ENCODE data around the gene PRR15L.
A peak's percentile ranks its signal among the peaks of the same experiment; 100 is the strongest.

PRR15L gene

GRCh38 chr17:47970725-47971499 is 13.2 kb upstream of the PRR15L start, which contains the start of gene CDK5RAP3:
CDK5RAP3 (plus strand) TSS chr17:47971113; CDS start chr17:47971147, 34 bp downstream.
- TF ChIP-seq, protein P1, sequence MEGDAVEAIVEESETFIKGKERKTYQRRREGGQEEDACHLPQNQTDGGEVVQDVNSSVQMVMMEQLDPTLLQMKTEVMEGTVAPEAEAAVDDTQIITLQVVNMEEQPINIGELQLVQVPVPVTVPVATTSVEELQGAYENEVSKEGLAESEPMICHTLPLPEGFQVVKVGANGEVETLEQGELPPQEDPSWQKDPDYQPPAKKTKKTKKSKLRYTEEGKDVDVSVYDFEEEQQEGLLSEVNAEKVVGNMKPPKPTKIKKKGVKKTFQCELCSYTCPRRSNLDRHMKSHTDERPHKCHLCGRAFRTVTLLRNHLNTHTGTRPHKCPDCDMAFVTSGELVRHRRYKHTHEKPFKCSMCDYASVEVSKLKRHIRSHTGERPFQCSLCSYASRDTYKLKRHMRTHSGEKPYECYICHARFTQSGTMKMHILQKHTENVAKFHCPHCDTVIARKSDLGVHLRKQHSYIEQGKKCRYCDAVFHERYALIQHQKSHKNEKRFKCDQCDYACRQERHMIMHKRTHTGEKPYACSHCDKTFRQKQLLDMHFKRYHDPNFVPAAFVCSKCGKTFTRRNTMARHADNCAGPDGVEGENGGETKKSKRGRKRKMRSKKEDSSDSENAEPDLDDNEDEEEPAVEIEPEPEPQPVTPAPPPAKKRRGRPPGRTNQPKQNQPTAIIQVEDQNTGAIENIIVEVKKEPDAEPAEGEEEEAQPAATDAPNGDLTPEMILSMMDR (IDR thresholded peaks at IDR 0.05): peak; percentile 100
- H3K36me3 ChIP-seq: peaks cover 27% of the 10 kb centered on the region
- no peaks in the 10 kb centered on the region for H3K9me3 ChIP-seq
- H3K27me3 ChIP-seq: no peaks in the 10 kb centered on the region
- H3K4me1 ChIP-seq (ENCODE audit: control insufficient read depth in 1 of 2, insufficient read depth in 1 of 2, low read depth in 1 of 2, low read length in 1 of 2): peaks cover 17 to 18% of the 10 kb centered on the region in 2 experiments
- peak within 1 kb of the TSS; percentile 93 to 96 for H3K4me3 ChIP-seq (ENCODE audit: low read depth in 1 of 2, low read length in 1 of 2)
- peak within 1 kb of the TSS; percentile 83 for H3K27ac ChIP-seq

- TF ChIP-seq, protein P1 (IDR thresholded peaks at IDR 0.05): no peak
- H3K4me3 ChIP-seq (ENCODE audit: low read depth in 1 of 2, low read length in 1 of 2): peak overlapping the region; percentile 93 to 96
Observed at GRCh38 chr17:47969930-47970724, 12.4 kb upstream of the PRR15L start.

GRCh38 chr17:47968836-47969235 is 11.2 kb upstream of the PRR15L start:
- H3K27me3 ChIP-seq: no peaks in the 10 kb centered on the region
- no peak overlapping the region for H3K27ac ChIP-seq
- H3K4me1 ChIP-seq (ENCODE audit: control insufficient read depth in 1 of 2, insufficient read depth in 1 of 2, low read depth in 1 of 2, low read length in 1 of 2): peaks cover 17 to 18% of the 10 kb centered on the region in 2 experiments
- H3K36me3 ChIP-seq: peaks cover 7% of the 10 kb centered on the region
- TF ChIP-seq, protein P1 (IDR thresholded peaks at IDR 0.05): no peak
- H3K9me3 ChIP-seq: no peaks in the 10 kb centered on the region
- H3K4me3 ChIP-seq (ENCODE audit: low read depth in 1 of 2, low read length in 1 of 2): no peak overlapping the region

More at GRCh38 chr17:47969930-47970724, 12.4 kb upstream of the PRR15L start:
- H3K27me3 ChIP-seq: no peaks in the 10 kb centered on the region
- H3K4me1 ChIP-seq (ENCODE audit: control insufficient read depth in 1 of 2, insufficient read depth in 1 of 2, low read depth in 1 of 2, low read length in 1 of 2): peaks cover 17 to 18% of the 10 kb centered on the region in 2 experiments
- peak overlapping the region; percentile 83 for H3K27ac ChIP-seq
- H3K9me3 ChIP-seq: no peaks in the 10 kb centered on the region
- peaks cover 20% of the 10 kb centered on the region for H3K36me3 ChIP-seq

DNA sequence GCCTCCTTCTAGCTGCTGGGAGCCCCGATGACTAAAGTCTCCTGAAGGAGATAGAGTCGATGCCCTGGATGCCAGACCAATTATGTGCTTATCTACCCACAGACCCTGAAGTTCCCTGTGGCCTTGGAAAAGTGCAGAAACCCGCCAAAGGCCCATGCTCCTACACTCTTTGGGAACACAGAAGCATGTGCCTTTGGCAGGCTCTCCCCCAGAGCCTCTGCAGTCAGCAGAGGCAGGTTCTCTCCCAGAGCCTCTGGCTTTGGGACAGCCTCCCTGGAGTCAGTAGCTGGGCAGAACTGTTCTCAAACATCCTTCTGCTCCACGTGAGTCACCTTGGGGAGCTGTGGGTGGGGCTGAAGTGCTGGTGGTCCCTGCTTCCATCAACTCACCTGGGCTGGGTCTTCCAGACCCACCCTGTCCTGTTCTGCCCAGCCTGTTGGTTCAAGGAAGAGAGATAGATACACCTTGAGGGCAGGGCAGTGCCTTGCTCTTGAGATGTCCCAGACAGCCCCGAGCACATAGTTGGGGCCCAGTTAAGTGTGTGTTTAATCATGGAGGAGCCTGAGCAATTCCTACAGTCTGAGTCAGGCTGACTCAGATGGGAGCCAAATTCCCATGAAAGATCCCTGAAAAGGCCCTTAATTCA is 10.0 kb upstream of the PRR15L start:
- Histone ChIP-seq H3K4me3 (ENCODE audit: low read depth in 1 of 2, low read length in 1 of 2) (no peak overlapping the region), H3K27me3 (no peaks in the 10 kb centered on the region), H3K4me1 (ENCODE audit: control insufficient read depth in 1 of 2, insufficient read depth in 1 of 2, low read depth in 1 of 2, low read length in 1 of 2) (peaks cover 17 to 18% of the 10 kb centered on the region in 2 experiments), H3K9me3 (no peaks in the 10 kb centered on the region), H3K36me3 (no peaks in the 10 kb centered on the region), H3K27ac (no peak overlapping the region)
- TF ChIP-seq, protein P1 (IDR thresholded peaks at IDR 0.05): no peak

DNA sequence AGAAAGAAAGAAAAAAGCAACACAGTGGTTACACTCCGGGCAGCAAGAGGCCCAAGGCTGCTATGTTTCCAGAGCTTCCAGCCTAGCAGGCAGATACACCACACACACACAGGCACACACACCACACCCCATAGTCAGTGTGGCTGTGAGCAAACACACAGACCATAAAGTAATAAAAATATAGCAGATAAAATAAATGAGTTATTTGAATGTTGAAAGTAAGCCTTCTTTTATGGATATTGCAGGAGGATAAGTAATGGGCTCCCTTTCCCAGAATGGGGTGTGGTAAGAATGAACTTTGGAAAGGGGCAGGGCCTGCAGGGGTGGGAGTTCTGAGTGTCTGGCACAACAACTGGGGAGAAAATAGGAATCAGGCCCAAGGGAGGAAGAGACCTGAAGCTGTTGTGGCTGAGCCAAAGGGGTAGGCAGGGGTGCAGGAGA is 8.4 kb upstream of the PRR15L start:
- H3K4me1 ChIP-seq (ENCODE audit: control insufficient read depth in 1 of 2, insufficient read depth in 1 of 2, low read depth in 1 of 2, low read length in 1 of 2): peaks cover 7 to 9% of the 10 kb centered on the region in 2 experiments
- H3K27ac ChIP-seq: no peak overlapping the region
- no peaks in the 10 kb centered on the region for H3K27me3 ChIP-seq
- H3K36me3 ChIP-seq: no peaks in the 10 kb centered on the region
- no peaks in the 10 kb centered on the region for H3K9me3 ChIP-seq
- H3K4me3 ChIP-seq (ENCODE audit: low read depth in 1 of 2, low read length in 1 of 2): no peak overlapping the region
- TF ChIP-seq, protein P1 (IDR thresholded peaks at IDR 0.05): no peak
